Left lung (tissue), 10 donors: ENCODE results near the gene SMARCA2. TPM values are rescaled to one million over a fixed set of nuclear protein-coding genes. Genes with fewer than 3 reads are reported as not detected.

ENCODE experiments used
- ATAC-seq: fragments of 200-7000 bp; cut with Tn5 transposase; one replicate; pipeline ENCODE4 v1.9.1; 2020; ENCODE audit warnings: moderate library complexity
- DNase-seq, 4 donors: peaks; one replicate each; pipeline ENCODE4 v3.0.0-alpha.2; 2013 to 2020
- H3K27ac ChIP-seq, 2 donors: fragments of 200-600 bp; sonication (generic) in 1 of 2; one replicate each; pipeline versions ENCODE4 v1.5.0 to v1.8.0; 2020 to 2021
- H3K27me3 ChIP-seq, 2 donors: fragments of 200-600 bp; sonication (generic) in 1 of 2; one replicate each; pipeline versions ENCODE4 v1.5.0 to v1.8.0; 2020 to 2021
- H3K36me3 ChIP-seq, 2 donors: fragments of 200-600 bp; sonication (generic) in 1 of 2; one replicate each; pipeline versions ENCODE4 v1.5.0 to v1.8.0; 2020 to 2021
- H3K4me1 ChIP-seq, 2 donors: fragments of 200-600 bp; one replicate each; pipeline ENCODE4 v1.8.0; 2021
- H3K4me3 ChIP-seq, 2 donors: fragments of 200-600 bp; sonication (generic) in 1 of 2; one replicate each; pipeline versions ENCODE4 v1.5.0 to v1.8.0; 2020 to 2021; ENCODE audit warnings: mild to moderate bottlenecking in 1 of 2
- H3K9me3 ChIP-seq, 2 donors: fragments of 200-600 bp; sonication (generic) in 1 of 2; one replicate each; pipeline versions ENCODE4 v1.5.0 to v1.8.0; 2020 to 2021
- CTCF ChIP-seq, 2 donors: fragments of 200-600 bp; sonication (generic) in 1 of 2; IDR thresholded peaks; one replicate each; pipeline versions ENCODE4 v1.5.0 to v1.8.0; 2021; ENCODE audit warnings: antibody characterized with exemption in 2 of 2
- intact Hi-C, 2 donors: fragments of 100-400 bp; cut with DNase I; formaldehyde crosslinking; loops; one replicate each; pipeline versions ENCODE4 v1.11.2 to v1.14.2; 2022
- polyA plus RNA-seq, 6 donors: library from polyadenylated mRNA; unstranded; fragments of 120-200 nt; gene quantifications; one replicate each; pipeline ENCODE4 v1.2.1, GENCODE V29; 2013; ENCODE audit not compliant: insufficient read length in 6 of 6
- total RNA-seq, 2 donors: library from RNA; stranded (reverse); fragmentation: NEBNext Ultra II Directional; extraction: Animal tissue kit (Norgen Biotek cat#: 25700); gene quantifications; one replicate each; pipeline ENCODE4 v1.2.1, GENCODE V29; 2021
- donor health status: DM: no; HTN: yes; CAD: no.
- donor health status: DM: no; HTN: no; CAD: no.

The SMARCA2 gene
- total and polyA plus RNA-seq, 8 donors: 110 to 207 (median 152) TPM

GRCh38 chr9:2065704-2066103 is 50.6 kb downstream of the SMARCA2 start:
- peaks cover 0 to 78% of the 10 kb centered on the region in 2 donors for H3K36me3 ChIP-seq
- peaks cover 0 to 4% of the 10 kb centered on the region in 2 donors for H3K4me1 ChIP-seq
- no peak overlapping the region for H3K4me3 ChIP-seq
- no peak for TF ChIP-seq CTCF (IDR thresholded peaks at IDR 0.05)
- DNase-seq: peak in 1 of 4 donors; percentile 38
- H3K27ac ChIP-seq: no peak overlapping the region
- intact Hi-C loops: no loop called here
- H3K9me3 ChIP-seq: no peaks in the 10 kb centered on the region
- H3K27me3 ChIP-seq: no peaks in the 10 kb centered on the region
- no peak for ATAC-seq

GRCh38 chr9:2066312-2067273 is 51.4 kb downstream of the SMARCA2 start:
- peak in 1 of 4 donors; percentile 7 for DNase-seq

GRCh38 chr9:2072752-2073405 is 57.7 kb downstream of the SMARCA2 start:
- no peak for DNase-seq
- Histone ChIP-seq H3K4me1 (no peaks in the 10 kb centered on the region), H3K9me3 (no peaks in the 10 kb centered on the region), H3K27ac (no peak overlapping the region), H3K27me3 (no peaks in the 10 kb centered on the region), H3K36me3 (peaks cover 0 to 90% of the 10 kb centered on the region in 2 donors), H3K4me3 (no peak overlapping the region)
- intact Hi-C loops: no loop called here
- no peak for ATAC-seq
- TF ChIP-seq CTCF (IDR thresholded peaks at IDR 0.05): no peak

More at GRCh38 chr9:2066312-2067273, 51.4 kb downstream of the SMARCA2 start:
- H3K4me3 ChIP-seq: no peak overlapping the region
- no peaks in the 10 kb centered on the region for H3K27me3 ChIP-seq
- ATAC-seq: no peak
- no peak overlapping the region for H3K27ac ChIP-seq
- H3K9me3 ChIP-seq: no peaks in the 10 kb centered on the region
- intact Hi-C loops: no loop called here
- peaks cover 0 to 78% of the 10 kb centered on the region in 2 donors for H3K36me3 ChIP-seq
- no peak for TF ChIP-seq CTCF (IDR thresholded peaks at IDR 0.05)
- H3K4me1 ChIP-seq: peaks cover 0 to 4% of the 10 kb centered on the region in 2 donors

- no peak for ATAC-seq
- no peak overlapping the region for H3K4me3 ChIP-seq
- H3K27ac ChIP-seq: no peak overlapping the region
- no peaks in the 10 kb centered on the region for H3K9me3 ChIP-seq
- no peak for TF ChIP-seq CTCF (IDR thresholded peaks at IDR 0.05)
- peaks cover 0 to 90% of the 10 kb centered on the region in 2 donors for H3K36me3 ChIP-seq
- no peak for DNase-seq
- intact Hi-C loops: no loop called here
- no peaks in the 10 kb centered on the region for H3K4me1 ChIP-seq
- H3K27me3 ChIP-seq: no peaks in the 10 kb centered on the region
Measured at GRCh38 chr9:2082772-2083171, 67.6 kb downstream of the SMARCA2 start.

GRCh38 chr9:2083479-2083878 is 68.3 kb downstream of the SMARCA2 start:
- H3K9me3 ChIP-seq: no peaks in the 10 kb centered on the region
- H3K27ac ChIP-seq: no peak overlapping the region
- DNase-seq (no peak), ATAC-seq (no peak)
- peaks cover 0 to 90% of the 10 kb centered on the region in 2 donors for H3K36me3 ChIP-seq
- H3K4me3 ChIP-seq: no peak overlapping the region
- intact Hi-C loops: no loop called here
- no peaks in the 10 kb centered on the region for H3K4me1 ChIP-seq
- H3K27me3 ChIP-seq: no peaks in the 10 kb centered on the region
- no peak for TF ChIP-seq CTCF (IDR thresholded peaks at IDR 0.05)
